ENCODE measurements around the gene CBL. TPM values are rescaled to one million over a fixed set of nuclear protein-coding genes. Genes with fewer than 3 reads are reported as not detected.

Gene CBL
- total RNA-seq, 1 donor from 2014 or later = 39.0 TPM

GRCh38 chr11:119347242-119347641 lies 141.1 kb downstream of the CBL start:
- ATAC-seq (no peak), DNase-seq (no peak)
- Histone ChIP-seq H3K36me3 (no peaks in the 10 kb centered on the region), H3K27ac (no peak overlapping the region), H3K4me3 (no peak overlapping the region), H3K27me3 (ENCODE audit: low read depth) (no peaks in the 10 kb centered on the region), H3K4me1 (no peaks in the 10 kb centered on the region), H3K9me3 (no peaks in the 10 kb centered on the region)
- intact Hi-C loops (cut with DNase I) = no loop called here
- TF ChIP-seq, protein P1, sequence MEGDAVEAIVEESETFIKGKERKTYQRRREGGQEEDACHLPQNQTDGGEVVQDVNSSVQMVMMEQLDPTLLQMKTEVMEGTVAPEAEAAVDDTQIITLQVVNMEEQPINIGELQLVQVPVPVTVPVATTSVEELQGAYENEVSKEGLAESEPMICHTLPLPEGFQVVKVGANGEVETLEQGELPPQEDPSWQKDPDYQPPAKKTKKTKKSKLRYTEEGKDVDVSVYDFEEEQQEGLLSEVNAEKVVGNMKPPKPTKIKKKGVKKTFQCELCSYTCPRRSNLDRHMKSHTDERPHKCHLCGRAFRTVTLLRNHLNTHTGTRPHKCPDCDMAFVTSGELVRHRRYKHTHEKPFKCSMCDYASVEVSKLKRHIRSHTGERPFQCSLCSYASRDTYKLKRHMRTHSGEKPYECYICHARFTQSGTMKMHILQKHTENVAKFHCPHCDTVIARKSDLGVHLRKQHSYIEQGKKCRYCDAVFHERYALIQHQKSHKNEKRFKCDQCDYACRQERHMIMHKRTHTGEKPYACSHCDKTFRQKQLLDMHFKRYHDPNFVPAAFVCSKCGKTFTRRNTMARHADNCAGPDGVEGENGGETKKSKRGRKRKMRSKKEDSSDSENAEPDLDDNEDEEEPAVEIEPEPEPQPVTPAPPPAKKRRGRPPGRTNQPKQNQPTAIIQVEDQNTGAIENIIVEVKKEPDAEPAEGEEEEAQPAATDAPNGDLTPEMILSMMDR (IDR thresholded peaks at IDR 0.05) = no peak

DNA sequence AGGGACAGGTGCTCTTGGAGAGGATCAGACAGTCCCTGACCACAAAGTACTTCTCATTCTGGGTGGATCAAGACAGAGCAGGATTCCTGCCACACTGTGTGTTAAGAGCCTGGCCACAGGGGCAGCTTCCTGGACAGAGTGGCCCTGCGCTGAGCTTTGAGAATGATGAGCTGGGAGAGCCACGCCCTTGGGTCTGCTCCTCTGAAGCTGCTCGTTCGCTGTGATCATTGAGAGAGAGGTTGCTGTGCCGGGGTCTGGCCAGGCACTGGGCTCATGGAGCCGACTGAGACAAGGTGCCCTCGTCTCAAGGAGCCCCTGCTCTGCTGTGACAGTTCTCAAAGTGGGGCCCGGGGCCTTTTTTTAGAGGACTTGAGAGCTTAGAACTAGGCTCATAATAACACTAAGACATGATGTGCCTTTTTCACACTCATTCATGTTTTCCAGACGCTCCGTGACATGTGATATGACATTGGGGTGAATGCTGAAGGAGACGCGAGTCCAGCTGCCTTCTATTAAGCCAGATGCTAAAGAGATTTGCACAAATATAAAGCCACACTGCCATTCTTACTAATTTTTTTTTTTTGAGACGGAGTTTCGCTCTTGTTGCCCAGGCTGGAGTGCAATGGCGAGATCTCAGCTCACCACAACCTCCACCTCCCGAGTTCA lies 141.9 kb downstream of the CBL start:
- no peak overlapping the region for H3K27ac ChIP-seq
- no peak for ATAC-seq
- TF ChIP-seq, protein P1 (IDR thresholded peaks at IDR 0.05) = no peak
- DNase-seq = peak; percentile 24
- no peaks in the 10 kb centered on the region for H3K9me3 ChIP-seq
- no peaks in the 10 kb centered on the region for H3K36me3 ChIP-seq
- intact Hi-C loops (cut with DNase I) = no loop called here
- peaks cover 6% of the 10 kb centered on the region for H3K4me1 ChIP-seq
- H3K27me3 ChIP-seq (ENCODE audit: low read depth) = no peaks in the 10 kb centered on the region
- H3K4me3 ChIP-seq = no peak overlapping the region

GRCh38 chr11:119350302-119350701 lies 144.2 kb downstream of the CBL start:
- Histone ChIP-seq H3K4me1 (peaks cover 6% of the 10 kb centered on the region), H3K9me3 (no peaks in the 10 kb centered on the region), H3K4me3 (no peak overlapping the region), H3K36me3 (no peaks in the 10 kb centered on the region), H3K27ac (no peak overlapping the region), H3K27me3 (ENCODE audit: low read depth) (no peaks in the 10 kb centered on the region)
- TF ChIP-seq, protein P1 (IDR thresholded peaks at IDR 0.05) = no peak
- ATAC-seq = no peak
- no peak for DNase-seq
- intact Hi-C loops (cut with DNase I) = no loop called here

GRCh38 chr11:119351232-119351631 lies 145.1 kb downstream of the CBL start:
- DNase-seq (no peak), ATAC-seq (no peak)
- H3K27me3 ChIP-seq (ENCODE audit: low read depth) = no peaks in the 10 kb centered on the region
- no peaks in the 10 kb centered on the region for H3K36me3 ChIP-seq
- intact Hi-C loops (cut with DNase I) = no loop called here
- peaks cover 12% of the 10 kb centered on the region for H3K4me1 ChIP-seq
- H3K27ac ChIP-seq = no peak overlapping the region
- H3K4me3 ChIP-seq = no peak overlapping the region
- TF ChIP-seq, protein P1 (IDR thresholded peaks at IDR 0.05) = no peak
- no peaks in the 10 kb centered on the region for H3K9me3 ChIP-seq

- DNase-seq (no peak), ATAC-seq (peak in 1 of 2 donors; percentile 9)
- H3K27ac ChIP-seq = peak overlapping the region; percentile 68
- no peaks in the 10 kb centered on the region for H3K36me3 ChIP-seq
- peaks cover 16% of the 10 kb centered on the region for H3K4me1 ChIP-seq
- H3K27me3 ChIP-seq (ENCODE audit: low read depth) = no peaks in the 10 kb centered on the region
- H3K9me3 ChIP-seq = no peaks in the 10 kb centered on the region
- intact Hi-C loops (cut with DNase I) = no loop called here
- no peak overlapping the region for H3K4me3 ChIP-seq
- TF ChIP-seq, protein P1 (IDR thresholded peaks at IDR 0.05) = no peak
Observed at GRCh38 chr11:119352857-119353260, 146.7 kb downstream of the CBL start.
